HG02798 (cell line): ENCODE results near the gene SMAD1.
"Not testable (repeated sequence)": the region's sequence is repeated elsewhere in the genome, so short reads cannot be mapped to it uniquely, and the experiment has no call there.

Source experiments
- ATAC-seq: cut with Tn5 transposase; IDR thresholded peaks from one replicate; pipeline ENCODE4 v1.9.1; 2021; ENCODE audit warnings: mild to moderate bottlenecking; ENCODE audit not compliant: unreplicated experiment, poor library complexity

The SMAD1 gene

GRCh38 chr4:145552181-145552822, 70.6 kb downstream of the SMAD1 start:
- peak; percentile 81 for ATAC-seq

GRCh38 chr4:145553375-145553774, 71.7 kb downstream of the SMAD1 start:
- no peak for ATAC-seq

- no peak for ATAC-seq
These were observed 73.0 kb downstream of the SMAD1 start for GRCh38 chr4:145554691-145555090.

- ATAC-seq: peak; percentile 87
These were observed 76.1 kb downstream of the SMAD1 start for GRCh38 chr4:145557720-145558119.

GRCh38 chr4:145563293-145563985, 81.8 kb downstream of the SMAD1 start:
- ATAC-seq: no peak

- ATAC-seq: no peak
These were observed 82.9 kb downstream of the SMAD1 start for GRCh38 chr4:145564540-145564939.

- ATAC-seq: peak; percentile 68
These were observed 83.7 kb downstream of the SMAD1 start for GRCh38 chr4:145565328-145565727.

- no peak for ATAC-seq
These were observed 84.5 kb downstream of the SMAD1 start for GRCh38 chr4:145566086-145566708.

GRCh38 chr4:145566768-145567167, 85.1 kb downstream of the SMAD1 start:
- no peak for ATAC-seq

- no peak for ATAC-seq
These were observed 85.9 kb downstream of the SMAD1 start for GRCh38 chr4:145567516-145567915.

- ATAC-seq: not testable (repeated sequence)
These were observed 92.9 kb downstream of the SMAD1 start for GRCh38 chr4:145574546-145574945.

- no peak for ATAC-seq
These were observed 99.3 kb downstream of the SMAD1 start for GRCh38 chr4:145580906-145581305.

GRCh38 chr4:145583191-145584055, 101.8 kb downstream of the SMAD1 start:
- no peak for ATAC-seq

- ATAC-seq: no peak
These were observed 105.6 kb downstream of the SMAD1 start for GRCh38 chr4:145587088-145587754.

- ATAC-seq: not testable (repeated sequence)
These were observed 107.7 kb downstream of the SMAD1 start for GRCh38 chr4:145589381-145589780.

GRCh38 chr4:145589916-145590702, 108.5 kb downstream of the SMAD1 start:
- no peak for ATAC-seq

GRCh38 chr4:145602129-145602760, 120.6 kb downstream of the SMAD1 start:
- ATAC-seq: no peak

GRCh38 chr4:145605941-145606340, 124.3 kb downstream of the SMAD1 start:
- no peak for ATAC-seq
